Stimulated activated CD4-positive, alpha-beta T cell treated with anti-CD3 and anti-CD28 coated beads, Interleukin-15, amount 100 ng/mL, for 48 hours (primary cell): ENCODE measurements around the gene FGF14.
A peak's percentile ranks its signal among the peaks of the same experiment; 100 is the strongest.

Source experiments
- DNase-seq, 2 donors: peaks; one replicate each; pipeline ENCODE4 v3.0.0-alpha.2; 2020; ENCODE audit warnings: low read depth in 2 of 2

FGF14 gene

GRCh38 chr13:102401766-102402165 lies at the start of gene FGF14:
TSS of gene FGF14 (minus strand) at chr13:102402048.
- no peak for DNase-seq

DNA sequence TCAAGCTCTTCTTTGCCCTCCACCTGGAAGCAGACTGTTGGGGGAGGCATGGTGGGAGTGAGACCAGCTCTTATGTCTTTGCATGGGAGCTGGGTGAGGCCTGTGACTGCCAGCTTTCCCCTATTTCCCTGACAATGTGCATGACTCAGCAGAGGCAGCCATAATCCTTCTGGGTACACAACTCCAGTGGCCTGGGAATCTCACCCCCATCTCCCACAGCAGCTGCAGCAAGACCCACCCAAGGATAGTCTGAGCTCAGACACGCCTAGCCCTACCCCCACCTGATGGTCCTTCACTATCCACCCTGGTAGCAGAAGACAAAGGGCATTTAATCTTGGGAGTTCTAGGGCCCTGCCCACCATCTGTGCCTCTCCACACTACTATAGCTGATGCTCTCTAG lies 41.4 kb upstream of the FGF14 start:
- no peak for DNase-seq

DNA sequence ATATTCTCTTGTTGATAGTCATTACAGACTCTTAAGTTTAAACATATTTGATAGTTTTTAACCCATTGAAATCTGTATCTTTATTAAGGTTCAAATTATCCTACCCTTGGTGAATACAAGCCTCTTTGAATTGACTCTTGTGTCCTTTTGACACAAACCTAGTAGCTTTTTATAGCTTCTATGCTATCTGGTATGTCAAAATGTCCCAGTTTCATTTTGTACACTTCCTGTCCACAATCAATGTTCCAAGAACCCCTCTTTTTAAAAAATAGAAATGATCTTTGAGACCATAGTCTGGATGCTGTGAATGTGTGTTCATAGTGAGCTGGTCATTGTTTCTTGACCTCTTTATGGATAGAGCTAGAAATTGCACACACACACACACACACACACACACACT lies 39.2 kb upstream of the FGF14 start:
- DNase-seq = no peak

- no peak for DNase-seq
These were observed 38.5 kb upstream of the FGF14 start for GRCh38 chr13:102440259-102440936.

DNA sequence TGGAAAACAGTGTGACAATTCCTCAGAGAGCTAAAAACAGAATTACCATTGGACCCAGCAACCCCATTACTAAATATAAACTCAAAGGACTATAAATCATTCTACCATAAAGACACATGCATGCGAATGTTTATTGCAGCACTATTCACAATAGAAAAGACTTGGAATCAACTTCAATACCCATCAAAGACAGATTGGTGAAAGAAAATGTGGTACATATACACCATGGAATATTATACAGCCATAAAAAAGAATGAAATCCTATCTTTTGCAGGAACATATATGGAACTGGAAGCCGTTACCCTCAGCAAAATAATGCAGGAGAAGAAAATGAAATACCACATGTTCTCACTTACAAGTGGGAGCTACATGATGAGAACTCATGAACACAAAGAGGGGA lies 20.8 kb upstream of the FGF14 start:
- no peak for DNase-seq

DNA sequence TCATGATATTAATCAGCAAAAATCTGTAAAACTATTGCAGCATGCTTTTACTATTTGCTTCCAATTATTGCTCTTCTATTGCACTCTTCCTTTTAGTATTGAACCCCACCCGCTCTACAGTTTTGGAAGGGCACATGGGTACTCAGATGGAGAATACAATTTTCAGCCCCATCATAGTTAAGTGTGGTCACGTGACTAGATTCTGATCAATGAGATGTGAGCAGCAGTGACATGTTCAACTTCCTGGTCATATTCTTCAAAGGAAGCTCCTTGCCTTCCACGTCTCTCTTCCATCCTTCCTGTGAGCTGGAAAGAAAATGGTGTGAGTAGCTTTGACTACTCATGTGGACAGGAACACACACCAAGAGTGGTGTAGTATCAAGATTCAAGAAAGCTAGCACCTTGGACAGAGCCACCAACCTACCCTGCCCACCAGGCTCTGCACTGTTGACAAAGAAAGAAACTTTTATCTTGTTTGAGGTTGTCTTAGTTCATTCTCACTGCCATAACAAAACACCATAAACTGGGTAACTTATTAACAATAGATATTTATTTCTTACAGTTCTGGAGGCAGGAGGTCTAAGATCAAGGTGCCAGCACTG lies 3.8 kb upstream of the FGF14 start:
- no peak for DNase-seq

DNA sequence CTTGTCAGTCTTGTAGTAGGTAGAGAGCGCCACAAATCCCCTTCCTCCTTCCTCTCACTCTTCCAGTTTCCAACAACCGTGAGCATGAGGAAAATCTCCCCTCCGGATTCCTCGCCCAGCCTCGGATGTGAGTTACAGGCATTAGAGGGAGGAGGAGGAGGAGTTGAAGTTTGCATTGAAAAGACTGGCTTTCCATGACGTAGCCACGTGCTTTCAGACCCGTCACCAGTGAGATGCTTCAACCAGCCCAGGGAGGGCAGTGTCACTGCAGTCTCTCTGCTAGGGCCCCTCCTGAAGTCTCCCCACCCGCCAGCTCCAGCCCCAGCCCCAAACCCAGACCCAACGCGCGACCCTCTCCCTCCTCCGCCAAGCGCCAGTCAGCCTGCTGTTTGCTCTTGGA lies 442 bp upstream of the FGF14 start:
- no peak for DNase-seq

- DNase-seq = no peak
These were observed 583 bp downstream of the FGF14 start for GRCh38 chr13:102401265-102401664.

GRCh38 chr13:102400675-102401145 lies 1.1 kb downstream of the FGF14 start:
- no peak for DNase-seq

GRCh38 chr13:102399791-102400674 lies 1.8 kb downstream of the FGF14 start:
- DNase-seq = no peak

DNA sequence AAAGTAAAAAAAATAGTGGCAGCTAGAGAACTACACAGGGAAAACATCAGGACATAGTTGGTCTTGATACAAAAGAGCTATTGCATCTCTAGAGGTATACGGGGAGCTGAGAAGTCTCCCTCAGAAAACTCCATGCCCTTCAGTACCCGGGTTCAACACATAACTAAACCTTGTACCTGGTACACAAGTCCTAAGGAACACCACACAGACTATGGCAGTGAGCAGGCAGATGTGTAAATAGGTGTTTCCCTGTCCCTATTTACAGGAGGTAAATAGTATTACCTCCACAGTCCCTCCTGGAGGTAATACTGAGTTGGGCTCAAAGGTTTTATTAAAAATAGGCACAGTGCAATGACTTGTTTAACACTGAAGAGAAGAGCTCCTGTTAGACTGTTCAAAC lies 5.9 kb downstream of the FGF14 start:
- no peak for DNase-seq

DNA sequence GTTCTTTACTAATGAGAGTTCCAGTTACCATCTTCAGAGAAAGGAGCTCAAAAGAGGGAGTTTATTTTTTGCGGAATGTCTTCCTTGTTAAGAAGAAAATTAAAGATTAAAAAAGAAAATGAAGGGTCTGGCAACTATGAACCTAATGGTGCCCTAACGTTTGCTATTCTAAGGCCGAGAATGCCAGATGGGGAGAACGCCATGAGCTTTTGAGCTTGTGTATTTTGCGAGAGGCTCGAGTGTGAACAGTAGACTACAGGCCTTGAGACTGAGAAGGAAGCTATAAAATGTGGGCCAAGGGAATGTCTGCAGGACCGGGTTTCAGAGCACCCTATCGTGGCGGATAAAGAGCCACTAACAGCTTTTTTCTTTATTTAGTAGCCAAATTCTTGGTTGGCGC lies 6.7 kb downstream of the FGF14 start:
- DNase-seq = no peak

DNA sequence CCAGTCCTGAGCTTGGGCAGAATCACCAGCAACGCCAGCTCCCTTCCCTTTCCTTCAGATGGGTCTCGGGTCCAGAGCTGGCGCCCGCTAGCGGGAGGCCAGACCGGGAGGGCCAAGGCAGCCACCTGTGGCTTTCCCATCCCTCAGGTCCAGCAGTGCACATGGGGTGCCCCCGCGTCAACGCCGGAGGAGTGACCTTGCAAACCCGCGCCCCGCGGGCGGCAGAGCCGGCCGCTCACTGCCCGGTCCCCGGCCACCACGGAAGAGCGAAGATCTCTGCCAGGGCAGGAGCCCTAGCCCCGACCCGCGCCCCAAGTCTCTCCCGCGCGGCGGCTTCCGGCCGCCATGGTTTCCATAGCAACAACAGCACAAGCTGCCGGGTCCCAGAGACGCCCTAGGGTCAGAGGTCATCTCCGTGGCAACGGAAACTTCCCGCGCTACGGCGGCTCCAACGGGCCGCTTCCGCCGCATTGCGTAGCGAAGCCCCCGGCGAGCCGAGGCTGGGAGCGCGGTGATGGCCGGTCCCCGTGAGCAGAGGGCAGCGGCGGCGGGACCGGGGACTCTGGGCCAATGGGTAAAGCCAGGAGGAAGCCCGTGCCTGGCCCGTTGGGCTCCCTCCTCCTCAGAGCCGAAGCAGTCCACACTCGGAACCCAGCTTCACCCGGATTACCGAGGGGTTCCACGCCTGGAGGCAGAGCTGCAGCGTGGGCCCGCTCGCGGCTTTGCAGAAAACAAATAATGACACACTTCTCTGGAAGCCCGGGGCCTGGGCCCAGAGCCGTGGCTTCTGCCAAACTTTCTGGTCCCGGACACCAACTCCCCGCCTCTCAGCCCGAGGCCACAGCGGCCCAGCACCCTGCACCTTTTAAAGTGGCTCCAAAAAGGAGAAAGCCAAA lies 7.4 kb downstream of the FGF14 start:
- DNase-seq = peak; percentile 91 to 94

- DNase-seq = no peak
These were observed 9.2 kb downstream of the FGF14 start for GRCh38 chr13:102392481-102393209.

GRCh38 chr13:102386461-102386860 lies 15.4 kb downstream of the FGF14 start:
- DNase-seq = no peak

DNA sequence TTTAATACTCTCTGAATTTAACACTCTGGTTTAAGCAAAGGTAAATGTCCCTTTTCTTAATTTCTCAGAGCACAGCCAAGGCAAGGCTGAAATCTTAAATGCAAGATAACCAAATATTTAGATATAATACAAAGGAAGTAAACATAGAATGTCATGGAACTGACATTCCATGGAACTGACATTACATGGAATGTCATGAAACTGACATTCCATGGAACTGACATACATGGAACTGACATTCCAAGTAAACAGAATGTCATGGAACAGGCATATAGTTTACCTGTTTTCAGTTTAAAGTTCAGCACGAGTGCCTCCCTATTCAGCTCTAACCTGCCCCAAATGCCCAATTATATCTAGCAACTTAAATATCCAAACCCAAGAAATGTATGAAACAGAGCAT lies 21.8 kb downstream of the FGF14 start:
- no peak for DNase-seq

DNA sequence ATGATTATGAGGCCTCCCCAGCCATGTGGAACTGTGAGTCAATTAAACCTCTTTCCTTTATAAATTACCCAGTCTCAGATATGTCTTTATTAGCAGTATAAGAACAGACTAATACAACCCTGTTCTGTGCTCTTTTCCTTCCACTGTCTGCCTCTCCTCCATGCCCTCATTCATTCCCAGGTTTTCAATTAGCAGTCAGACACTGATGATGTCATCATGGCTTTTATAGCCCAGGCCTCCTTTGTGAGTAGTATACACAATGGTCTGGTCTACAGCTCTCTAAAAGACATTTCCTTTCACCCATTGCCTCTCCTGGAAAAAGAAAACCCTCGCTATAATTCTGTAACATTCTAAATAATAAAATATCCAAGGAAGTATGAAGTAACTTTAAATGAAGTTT lies 25.5 kb downstream of the FGF14 start:
- no peak for DNase-seq

DNA sequence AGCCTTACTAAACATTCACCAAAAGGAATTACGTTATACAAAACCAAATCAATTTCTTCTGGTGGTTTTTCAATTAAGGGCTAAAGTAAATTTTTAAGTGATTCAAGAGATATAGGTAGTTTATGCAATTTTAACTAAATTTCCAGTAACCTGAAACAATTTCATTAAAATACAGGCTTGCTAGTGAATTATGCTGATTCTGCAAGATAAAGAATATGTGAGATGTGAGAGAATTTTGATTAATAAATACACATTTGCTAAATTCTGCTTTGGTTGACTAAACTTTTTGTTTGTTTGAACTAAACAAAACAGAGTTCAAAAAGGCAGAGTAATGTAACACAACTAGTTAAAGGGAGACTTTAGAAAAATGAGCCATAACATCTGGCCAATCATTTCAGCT lies 27.1 kb downstream of the FGF14 start:
- no peak for DNase-seq

DNA sequence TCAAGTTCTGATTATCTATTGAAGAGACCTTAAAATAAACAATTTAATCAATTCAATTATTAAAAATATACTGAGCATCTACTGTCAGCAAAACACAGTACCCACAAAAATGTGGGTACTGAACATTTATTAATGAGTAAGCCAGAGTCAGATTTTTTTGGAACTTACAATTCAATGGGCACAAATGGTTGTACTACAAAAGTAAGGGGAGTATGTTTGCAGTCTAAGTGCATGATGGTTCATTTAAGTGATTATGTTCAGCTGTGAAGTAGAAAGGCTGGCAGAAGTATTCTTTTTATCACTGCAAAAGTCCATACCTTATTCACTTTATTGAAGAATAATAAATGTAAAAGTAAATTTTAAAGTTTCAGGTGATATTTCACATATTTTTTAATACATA lies 27.6 kb downstream of the FGF14 start:
- DNase-seq = no peak

- no peak for DNase-seq
These were observed 28.6 kb downstream of the FGF14 start for GRCh38 chr13:102373221-102373620.

DNA sequence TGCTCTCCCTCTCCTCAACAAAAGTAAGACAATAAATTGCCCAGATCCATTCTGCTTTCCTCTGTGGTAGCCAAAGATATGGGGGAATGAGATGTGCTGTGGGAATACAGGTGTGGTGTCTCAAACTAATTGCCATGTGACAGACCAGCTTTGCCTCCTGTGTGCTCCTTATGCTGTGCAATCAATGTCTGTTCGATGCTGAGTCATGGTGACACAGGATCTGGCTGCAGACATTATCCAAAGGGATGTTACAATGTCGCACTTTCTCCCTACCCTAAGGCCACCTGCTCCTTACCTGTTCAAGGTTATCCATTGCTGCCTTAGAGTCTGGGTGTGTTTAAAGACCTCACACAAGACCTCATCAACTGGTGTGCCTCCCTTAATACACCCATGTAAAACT lies 32.5 kb downstream of the FGF14 start:
- no peak for DNase-seq
